NCI-H446 (cell line): ENCODE measurements around the gene RAB30.
"Not testable (repeated sequence)": the region's sequence is repeated elsewhere in the genome, so short reads cannot be mapped to it uniquely, and the experiment has no call there.

ENCODE experiments used
- DNase-seq, 2 experiments: peaks; one replicate each; lab custom pipeline; 2025; lab: John Stamatoyannopoulos, UW

Gene RAB30

DNA sequence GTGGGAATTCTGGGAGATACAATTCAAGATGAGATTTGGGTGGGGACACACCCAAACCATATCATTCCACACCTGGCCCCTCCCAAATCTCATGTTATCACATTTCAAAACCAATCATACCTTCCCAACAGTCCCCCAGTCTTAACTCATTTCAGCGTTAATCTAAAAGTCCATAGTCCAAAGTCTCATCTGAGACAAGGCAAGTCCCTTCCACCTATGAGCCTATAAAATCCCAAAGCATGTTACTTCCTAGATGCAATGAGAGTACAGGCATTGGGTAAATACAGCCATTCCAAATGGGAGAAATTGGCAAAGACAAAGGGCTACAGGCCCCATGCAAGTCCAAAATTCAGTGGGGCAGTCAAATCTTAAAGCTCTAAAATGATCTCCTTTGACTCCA lies 128.3 kb downstream of the RAB30 start:
- not testable (repeated sequence) for DNase-seq

DNA sequence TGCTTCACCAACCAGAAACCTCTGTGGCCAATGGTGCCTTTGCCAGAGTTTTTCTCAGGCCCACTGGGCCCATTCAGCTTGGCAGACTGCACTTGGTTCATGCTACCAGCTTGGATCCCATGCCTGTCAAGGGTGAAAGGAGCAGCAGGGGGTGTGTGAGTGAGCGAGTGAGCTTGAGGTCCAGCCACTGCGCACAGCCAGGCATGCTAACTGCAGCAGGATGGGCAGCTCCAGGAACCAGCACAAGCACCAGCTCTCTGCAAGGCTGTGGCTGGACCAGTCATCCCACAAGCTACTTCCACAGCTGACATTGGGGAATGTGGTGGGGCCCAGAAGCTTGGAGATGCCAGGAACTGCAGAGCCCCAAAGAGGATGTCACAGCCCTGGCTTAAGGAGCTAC lies 129.3 kb downstream of the RAB30 start:
- no peak for DNase-seq

DNA sequence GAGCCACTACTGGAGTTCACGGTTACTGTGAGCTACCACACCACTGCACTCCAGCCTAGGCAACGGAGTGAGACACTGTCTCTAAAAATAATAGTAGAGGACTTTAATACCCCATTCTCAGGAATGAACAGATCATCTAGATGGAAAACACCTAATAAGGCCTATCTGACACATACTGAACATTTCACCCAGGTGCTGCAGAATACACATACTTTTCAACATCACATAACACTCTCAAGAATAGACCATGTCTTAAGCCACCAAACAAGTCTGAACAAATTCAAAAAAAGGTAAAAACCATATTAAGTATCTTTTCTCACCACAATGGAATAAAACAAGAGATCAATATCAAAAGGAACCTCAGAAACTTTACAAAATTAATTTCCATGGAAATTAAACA lies 132.2 kb downstream of the RAB30 start:
- DNase-seq: no peak

DNA sequence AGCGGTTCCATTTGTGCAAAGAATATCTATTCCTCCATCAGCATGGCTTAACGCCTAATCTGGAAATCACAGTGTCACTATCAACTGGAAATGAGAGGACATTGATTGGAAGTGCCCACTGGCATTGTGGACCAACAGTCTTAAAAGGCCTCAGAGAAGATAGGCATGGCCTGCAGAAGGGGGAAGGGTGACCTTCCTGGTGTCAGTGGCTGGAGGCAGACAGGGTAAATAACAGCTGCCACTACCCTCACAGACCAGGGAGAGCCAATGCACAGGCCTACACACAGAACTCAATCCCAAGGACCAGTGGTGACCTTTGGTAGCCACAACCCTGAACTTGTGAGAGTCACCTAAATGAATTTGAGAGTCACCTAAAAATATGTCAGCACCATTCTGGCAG lies 134.1 kb downstream of the RAB30 start:
- no peak for DNase-seq

GRCh38 chr11:82936261-82936660 lies 135.4 kb downstream of the RAB30 start:
- DNase-seq: no peak

DNA sequence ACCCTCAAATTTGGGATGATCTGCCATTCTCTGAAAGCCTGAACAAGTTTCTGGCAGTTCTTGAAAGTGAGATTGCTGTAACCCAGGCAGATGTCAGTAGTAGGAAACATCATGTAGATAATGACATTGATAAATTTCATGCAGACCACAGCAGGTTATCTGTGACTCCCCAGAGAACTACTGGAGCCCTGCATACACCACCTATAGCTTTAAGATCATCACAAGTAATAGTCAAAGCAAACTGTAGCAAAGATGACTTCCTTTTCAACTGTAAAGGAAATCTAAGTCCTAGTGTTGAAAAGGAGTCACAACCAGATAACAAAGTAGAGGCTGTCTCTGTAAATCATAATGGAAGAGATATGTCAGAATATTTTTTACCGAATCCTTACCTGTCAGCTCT lies 139.1 kb downstream of the RAB30 start:
- DNase-seq: no peak

- no peak for DNase-seq
Measured at GRCh38 chr11:82930734-82931133, 141.0 kb downstream of the RAB30 start.

GRCh38 chr11:82930229-82930628 lies 141.5 kb downstream of the RAB30 start:
- DNase-seq: no peak

GRCh38 chr11:82929121-82929520 lies 142.6 kb downstream of the RAB30 start:
- no peak for DNase-seq

GRCh38 chr11:82927264-82927880 lies 144.3 kb downstream of the RAB30 start:
- peak; percentile 26 to 62 for DNase-seq

DNA sequence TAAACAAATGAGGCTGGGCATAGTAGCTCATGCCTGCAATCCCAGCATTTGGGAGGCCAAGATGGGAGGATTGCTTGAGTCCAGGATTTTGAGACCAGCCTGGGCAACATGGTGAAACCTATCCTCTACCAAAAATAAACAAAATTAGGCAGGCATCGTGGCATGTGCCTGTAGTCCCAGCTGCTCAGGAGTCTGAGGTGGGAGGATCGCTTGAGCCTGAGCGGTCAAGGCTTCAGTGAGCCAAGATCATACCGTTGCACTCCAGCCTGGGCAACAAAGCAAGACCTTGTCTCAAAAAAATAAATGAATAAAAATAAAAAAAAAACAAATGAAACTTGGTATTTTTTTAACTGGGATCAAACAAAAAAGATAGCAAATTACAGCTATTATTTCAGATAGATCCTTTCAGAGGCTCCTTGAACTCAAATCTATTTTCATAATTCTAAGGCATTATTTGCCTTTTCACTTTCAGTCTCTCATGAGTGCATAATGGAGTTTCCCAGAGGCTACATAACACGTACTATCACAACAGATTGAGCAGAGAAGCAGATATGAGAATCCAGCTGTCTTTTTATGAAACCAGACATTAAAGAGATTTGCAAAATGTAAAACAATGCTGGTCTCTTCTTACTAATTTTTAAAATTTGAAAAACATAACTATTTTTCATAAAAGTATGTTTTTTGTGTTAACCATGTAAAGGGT lies 147.0 kb downstream of the RAB30 start:
- no peak for DNase-seq
